Neuronal stem cell (in vitro differentiated cells): ENCODE data around the gene DEAF1.
"Not testable (repeated sequence)": the region's sequence is repeated elsewhere in the genome, so short reads cannot be mapped to it uniquely, and the experiment has no call there.

Experiments
- DNase-seq: peaks from one replicate; pipeline ENCODE4 v3.0.0-alpha.2; 2013; ENCODE audit warnings: low spot score
- H2AFZ ChIP-seq: one replicate; pipeline ENCODE4 v1.6.1; 2013; ENCODE audit warnings: mild to moderate bottlenecking, low read length, inconsistent platforms
- H2AK5ac ChIP-seq: 2 replicates; pipeline ENCODE4 v1.6.1; 2013; ENCODE audit warnings: low read depth, mild to moderate bottlenecking, inconsistent platforms, low read length, moderate library complexity, mixed read lengths
- H2BK120ac ChIP-seq: 2 replicates; pipeline ENCODE4 v1.6.1; 2013; ENCODE audit warnings: low read depth, mild to moderate bottlenecking, inconsistent platforms, low read length, moderate library complexity, mixed read lengths
- H2BK12ac ChIP-seq: one replicate; pipeline ENCODE4 v1.6.1; 2013; ENCODE audit warnings: low read length, inconsistent platforms
- H2BK15ac ChIP-seq: 2 replicates; pipeline ENCODE4 v1.6.1; 2013; ENCODE audit warnings: mild to moderate bottlenecking, low read length, inconsistent platforms, mixed read lengths
- H2BK5ac ChIP-seq: one replicate; pipeline ENCODE4 v1.6.1; 2013; ENCODE audit warnings: inconsistent platforms, mild to moderate bottlenecking, low read length, moderate library complexity
- H3K14ac ChIP-seq: one replicate; pipeline ENCODE4 v1.6.1; 2013; ENCODE audit warnings: low read length, inconsistent platforms
- H3K18ac ChIP-seq: 2 replicates; pipeline ENCODE4 v1.6.1; 2013; ENCODE audit warnings: low read length, inconsistent platforms
- H3K23ac ChIP-seq: 2 replicates; pipeline ENCODE4 v1.6.1; 2013; ENCODE audit warnings: low read depth, mild to moderate bottlenecking, mixed read lengths, low read length, inconsistent platforms; ENCODE audit not compliant: poor library complexity
- H3K27ac ChIP-seq: replicated peaks from 3 replicates; pipeline ENCODE4 v1.5.1; 2013; ENCODE audit warnings: low read length, inconsistent platforms
- H3K27me3 ChIP-seq, 3 experiments: 2 replicates each; pipeline ENCODE4 v1.6.1; 2013; ENCODE audit warnings: low read length in 3 of 3, mild to moderate bottlenecking in 2 of 3, inconsistent platforms in 1 of 3, low read depth in 1 of 3, mixed read lengths in 1 of 3, moderate library complexity in 1 of 3; ENCODE audit not compliant: control insufficient read depth in 3 of 3, insufficient read depth in 3 of 3
- H3K36me3 ChIP-seq, 2 donors: replicated peaks in 1 of 2; 2 replicates each; pipeline ENCODE4 v1.6.1; 2013; ENCODE audit warnings: low read length in 2 of 2; ENCODE audit not compliant: control insufficient read depth in 2 of 2, insufficient read depth in 2 of 2
- H3K4ac ChIP-seq: 2 replicates; pipeline ENCODE4 v1.6.1; 2013; ENCODE audit warnings: inconsistent platforms, mild to moderate bottlenecking, low read length, moderate library complexity
- H3K4me1 ChIP-seq, 2 donors: 1 replicate in 1 of 2; 2 replicates in 1 of 2; pipeline ENCODE4 v1.6.1; 2013; ENCODE audit warnings: low read length in 2 of 2, low read depth in 1 of 2; ENCODE audit not compliant: control insufficient read depth in 2 of 2, insufficient read depth in 1 of 2
- H3K4me2 ChIP-seq: one replicate; pipeline ENCODE4 v1.6.1; 2013; ENCODE audit warnings: mild to moderate bottlenecking, low read length, inconsistent platforms; ENCODE audit not compliant: insufficient read depth, poor library complexity, severe bottlenecking
- H3K4me3 ChIP-seq, 2 donors: 2 replicates each; pipeline ENCODE4 v1.5.1; 2013; ENCODE audit warnings: low read length in 2 of 2, mild to moderate bottlenecking in 2 of 2, inconsistent platforms in 1 of 2, moderate library complexity in 1 of 2
- H3K79me1 ChIP-seq: one replicate; pipeline ENCODE4 v1.6.1; 2013; ENCODE audit warnings: low read depth, mild to moderate bottlenecking, inconsistent platforms, low read length, moderate library complexity
- H3K9ac ChIP-seq: one replicate; pipeline ENCODE4 v1.6.1; 2013; ENCODE audit warnings: mild to moderate bottlenecking, low read depth, low read length, inconsistent platforms; ENCODE audit not compliant: poor library complexity
- H3K9me3 ChIP-seq, 2 donors: replicated peaks in 1 of 2; 2 replicates each; pipeline versions ENCODE3 to v1.6.1; 2013; ENCODE audit warnings: low read length in 2 of 2, mild to moderate bottlenecking in 2 of 2, inconsistent platforms in 1 of 2, low read depth in 1 of 2, mixed read lengths in 1 of 2, moderate library complexity in 1 of 2; ENCODE audit not compliant: control insufficient read depth in 2 of 2, insufficient read depth in 1 of 2
- H4K8ac ChIP-seq: one replicate; pipeline ENCODE4 v1.6.1; 2013; ENCODE audit warnings: low read depth, mild to moderate bottlenecking, inconsistent platforms, low read length, moderate library complexity
- H4K91ac ChIP-seq: one replicate; pipeline ENCODE4 v1.6.1; 2013; ENCODE audit warnings: low read length, low read depth, mild to moderate bottlenecking, inconsistent platforms; ENCODE audit not compliant: poor library complexity
- WGBS, 2 donors: extraction: QIAGEN DNeasy Blood & Tissue Kit; methylation state at CpG; one replicate each; pipeline ENCODE4 v1.1.7; 2013; ENCODE audit warnings: missing lambda C conversion rate in 2 of 2, mixed read lengths in 1 of 2; ENCODE audit not compliant: insufficient read length in 2 of 2, insufficient replicate concordance in 1 of 2; ENCODE audit errors: extremely low coverage in 2 of 2; 5-methylcytosine and 5-hydroxymethylcytosine counted together

The DEAF1 gene

DNA sequence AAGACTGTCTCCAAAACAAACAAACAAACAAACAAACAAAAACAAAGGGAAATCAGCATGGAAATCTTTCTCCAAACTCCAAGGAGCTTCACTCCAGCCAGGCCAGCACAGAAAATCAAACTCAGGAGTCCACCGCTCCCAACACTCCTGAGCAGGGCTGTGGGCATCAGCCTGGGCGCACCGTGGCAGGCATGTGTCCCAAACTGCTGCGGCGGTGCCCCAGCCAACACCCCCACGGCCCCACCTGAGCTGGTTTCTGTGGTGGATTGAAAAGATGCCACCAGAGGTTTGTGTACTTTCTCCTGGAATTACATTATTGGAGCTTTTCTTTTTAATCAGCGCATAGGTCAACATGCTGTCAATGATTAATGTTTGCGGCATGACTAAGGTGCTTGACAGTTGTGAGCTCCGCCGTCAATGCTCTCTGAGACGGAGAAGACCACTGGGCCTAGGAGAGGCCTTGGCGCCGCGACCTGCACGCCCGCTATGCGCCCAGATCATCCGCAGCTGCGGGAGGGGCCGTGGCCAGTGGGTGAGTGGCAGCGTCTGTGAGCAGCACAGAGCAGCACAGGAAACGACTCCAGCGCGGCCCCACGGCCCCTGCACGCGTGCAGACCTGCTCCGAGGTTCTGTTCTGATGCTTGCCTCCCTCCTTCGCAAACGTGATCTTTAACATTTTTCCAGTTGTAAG, 39.8 kb downstream of the DEAF1 start:
- no peak overlapping the region for H2BK15ac ChIP-seq
- no peak overlapping the region for H2AFZ ChIP-seq
- no peaks in the 10 kb centered on the region for H3K9me3 ChIP-seq
- no peak overlapping the region for H4K8ac ChIP-seq
- WGBS, 2 donors, result no CpG with 5 or more reads among the region's 30 CpGs
- H3K79me1 ChIP-seq, result peaks cover 4% of the 10 kb centered on the region
- H3K9ac ChIP-seq, result no peak overlapping the region
- H3K14ac ChIP-seq, result no peak overlapping the region
- no peak for DNase-seq
- no peak overlapping the region for H3K18ac ChIP-seq
- H3K27me3 ChIP-seq, result no peaks in the 10 kb centered on the region
- H2BK5ac ChIP-seq, result no peak overlapping the region
- no peak overlapping the region for H3K4ac ChIP-seq
- H3K23ac ChIP-seq, result no peak overlapping the region
- H2AK5ac ChIP-seq, result no peak overlapping the region
- no peak overlapping the region for H3K4me3 ChIP-seq
- no peak overlapping the region for H3K27ac ChIP-seq
- H3K36me3 ChIP-seq, result peaks cover 9 to 75% of the 10 kb centered on the region in 2 donors
- H2BK120ac ChIP-seq, result no peak overlapping the region
- no peak overlapping the region for H3K4me2 ChIP-seq
- no peaks in the 10 kb centered on the region for H3K4me1 ChIP-seq
- H2BK12ac ChIP-seq, result no peak overlapping the region
- no peak overlapping the region for H4K91ac ChIP-seq

DNA sequence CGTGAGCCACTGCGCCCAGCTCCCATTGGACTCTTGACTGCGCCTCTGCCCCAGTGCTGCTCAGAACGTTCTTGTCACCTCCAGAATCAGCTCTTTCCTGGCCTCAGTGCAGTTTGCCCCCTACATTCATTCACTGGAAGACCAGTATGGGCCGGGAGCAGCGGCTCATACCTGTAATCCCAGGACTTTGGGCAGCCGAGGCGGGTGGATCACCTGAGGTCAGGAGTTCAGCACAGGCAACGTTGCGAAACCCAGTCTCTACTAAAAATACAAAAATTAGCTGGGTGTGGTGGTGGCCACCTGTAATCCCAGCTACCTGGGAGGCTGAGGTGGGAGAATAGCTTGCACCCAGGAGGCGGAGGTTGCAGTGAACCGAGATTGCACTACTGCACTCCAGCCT, 40.6 kb downstream of the DEAF1 start:
- H2BK12ac ChIP-seq, H3K4me2 ChIP-seq, H3K18ac ChIP-seq, H2BK120ac ChIP-seq, H3K4me3 ChIP-seq, H3K4ac ChIP-seq, H2BK5ac ChIP-seq, H2AFZ ChIP-seq, H3K9me3 ChIP-seq, H3K4me1 ChIP-seq, H3K9ac ChIP-seq, H3K79me1 ChIP-seq, DNase-seq, H3K23ac ChIP-seq, H4K8ac ChIP-seq, H3K14ac ChIP-seq, H3K27me3 ChIP-seq, H2AK5ac ChIP-seq, H4K91ac ChIP-seq, H3K27ac ChIP-seq, H2BK15ac ChIP-seq: not testable (repeated sequence)
- H3K36me3 ChIP-seq, result peaks cover 12 to 74% of the 10 kb centered on the region in 2 donors
- no CpG with 5 or more reads among the region's 12 CpGs for WGBS, 2 donors

- H3K27me3 ChIP-seq, result no peaks in the 10 kb centered on the region
These were observed 41.2 kb downstream of the DEAF1 start for GRCh38 chr11:653837-654236.

GRCh38 chr11:653136-653535, 41.9 kb downstream of the DEAF1 start:
- not testable (repeated sequence) for H3K27me3 ChIP-seq, H2BK15ac ChIP-seq, H3K4me3 ChIP-seq, H3K14ac ChIP-seq, H2AK5ac ChIP-seq, H4K8ac ChIP-seq, H2BK12ac ChIP-seq, H3K23ac ChIP-seq, H2BK5ac ChIP-seq, H2BK120ac ChIP-seq, H3K79me1 ChIP-seq, H3K4me2 ChIP-seq, H3K4ac ChIP-seq, DNase-seq, H3K9me3 ChIP-seq, H3K4me1 ChIP-seq, H2AFZ ChIP-seq, H3K27ac ChIP-seq, H3K18ac ChIP-seq, H4K91ac ChIP-seq, H3K9ac ChIP-seq
- no CpG with 5 or more reads among the region's 14 CpGs for WGBS, 2 donors
- H3K36me3 ChIP-seq, result peaks cover 9 to 68% of the 10 kb centered on the region in 2 donors

More at GRCh38 chr11:653837-654236, 41.2 kb downstream of the DEAF1 start:
- Histone ChIP-seq H2BK5ac (no peak overlapping the region), H3K36me3 (peaks cover 9 to 69% of the 10 kb centered on the region in 2 donors), H3K4me3 (no peak overlapping the region), H2BK120ac (no peak overlapping the region), H3K23ac (no peak overlapping the region), H2AFZ (no peak overlapping the region), H3K14ac (no peak overlapping the region), H3K18ac (no peak overlapping the region), H3K4me2 (no peak overlapping the region), H2BK12ac (no peak overlapping the region), H3K4ac (no peak overlapping the region), H4K91ac (no peak overlapping the region), H2AK5ac (no peak overlapping the region), H3K27ac (no peak overlapping the region), H3K9ac (no peak overlapping the region), H3K79me1 (peaks cover 1% of the 10 kb centered on the region), H3K9me3 (no peaks in the 10 kb centered on the region), H2BK15ac (no peak overlapping the region), H4K8ac (no peak overlapping the region), H3K4me1 (no peaks in the 10 kb centered on the region)
- no CpG with 5 or more reads among the region's 15 CpGs for WGBS, 2 donors
- no peak for DNase-seq
